GM18873 (cell line): ENCODE results near the gene CMC4.

ENCODE experiments used
- ATAC-seq: cut with Tn5 transposase; IDR thresholded peaks from one replicate; pipeline ENCODE4 v1.9.1; 2021; ENCODE audit warnings: mild to moderate bottlenecking, moderate library complexity, moderate number of reproducible peaks; ENCODE audit not compliant: unreplicated experiment, low FRiP score

CMC4 gene, protein sequence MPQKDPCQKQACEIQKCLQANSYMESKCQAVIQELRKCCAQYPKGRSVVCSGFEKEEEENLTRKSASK

DNA sequence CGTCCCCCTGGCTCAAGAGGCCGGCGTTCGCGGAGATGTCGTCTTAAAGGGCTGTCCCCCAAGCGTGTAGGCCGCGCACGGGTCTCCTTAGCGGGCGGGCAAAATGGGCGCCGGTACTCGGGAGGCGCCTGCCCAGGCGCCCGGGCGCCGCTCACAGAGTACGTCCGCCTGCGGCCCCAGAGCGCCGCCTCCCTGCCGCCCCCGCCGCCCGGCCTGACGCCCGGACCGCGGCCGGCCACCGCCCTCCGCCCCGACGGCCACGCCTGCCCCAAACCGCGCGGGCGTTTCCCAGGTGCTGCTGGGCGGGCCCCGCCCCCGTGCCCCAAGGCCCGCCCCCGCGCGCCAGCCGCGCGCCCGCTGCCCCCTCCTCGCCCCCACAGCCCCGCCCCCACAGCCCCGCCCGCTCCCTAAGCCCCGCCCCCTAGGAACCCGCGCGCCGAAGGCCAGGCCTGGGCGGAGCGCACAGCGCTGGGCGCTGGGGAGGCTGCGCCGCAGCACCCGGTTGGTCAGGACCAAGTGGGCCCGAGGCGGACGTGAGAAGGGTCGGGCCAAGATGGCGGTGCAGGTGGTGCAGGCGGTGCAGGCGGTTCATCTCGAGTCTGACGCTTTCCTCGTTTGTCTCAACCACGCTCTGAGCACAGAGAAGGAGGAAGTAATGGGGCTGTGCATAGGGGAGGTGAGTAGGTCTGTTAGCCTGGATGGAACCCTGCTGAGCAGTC lies at the start of gene CMC4, which contains the start of the genes BRCC3 and MTCP1:
TSS of gene CMC4 (minus strand) at position 162 of the 719 bp plus-strand sequence. CDS start 7,113 bp downstream, outside the sequence.
TSS of gene BRCC3 (plus strand) at position 534 of the 719 bp plus-strand sequence. CDS start at position 554, 20 bp downstream.
TSS of gene MTCP1 (minus strand) at position 162 of the 719 bp plus-strand sequence. CDS start 5,126 bp downstream, outside the sequence.
- ATAC-seq: peak; percentile 63

DNA sequence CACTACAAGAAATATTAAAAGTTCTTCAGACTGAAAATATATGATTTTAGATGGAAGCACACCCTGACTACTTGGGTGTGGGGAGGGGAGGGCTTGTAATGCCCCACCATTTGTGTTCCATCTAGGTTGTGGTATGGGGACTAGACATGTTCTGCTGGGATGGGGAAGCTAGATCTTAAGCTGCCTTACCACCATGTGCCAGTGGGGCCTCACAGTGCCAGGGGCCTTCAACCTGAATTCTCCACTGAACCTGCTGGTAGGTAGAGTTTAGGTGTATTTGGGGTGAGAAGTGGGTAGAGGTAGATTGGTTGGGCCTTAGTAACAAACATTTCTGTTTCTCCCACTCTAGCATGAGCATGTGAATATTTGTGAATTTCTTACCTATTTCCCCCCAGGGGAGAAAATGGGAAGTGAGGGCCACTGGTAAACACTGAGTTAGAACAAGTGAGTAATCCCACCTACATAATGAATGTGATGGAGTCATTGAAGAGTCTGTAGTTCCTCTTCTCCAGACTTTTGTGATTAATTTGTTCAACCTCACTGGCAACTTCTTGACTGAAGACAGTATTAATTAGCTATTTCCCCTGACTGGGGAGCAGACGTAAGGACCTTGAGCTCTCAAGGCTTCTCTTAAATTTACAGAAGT lies 44.4 kb upstream of the CMC4 start:
- ATAC-seq: no peak

DNA sequence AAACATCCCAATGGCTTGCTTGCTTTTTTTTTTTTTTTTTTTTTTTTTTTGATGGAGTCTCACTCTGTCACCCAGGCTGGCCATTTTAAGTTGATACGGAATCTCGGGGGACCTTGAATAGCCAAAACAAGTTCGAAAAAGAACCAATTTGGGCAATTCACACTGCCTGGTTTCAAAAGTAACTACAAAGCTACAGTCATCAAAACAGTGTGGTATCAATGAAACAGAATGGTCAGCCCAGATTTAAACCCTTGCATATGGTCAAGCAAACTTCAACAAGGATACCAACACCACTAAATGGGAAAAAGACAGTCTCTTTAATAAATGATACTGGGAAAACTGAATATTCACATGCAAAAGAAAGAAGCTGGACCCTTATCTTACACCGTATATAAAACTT lies 42.2 kb upstream of the CMC4 start:
- ATAC-seq: no peak

DNA sequence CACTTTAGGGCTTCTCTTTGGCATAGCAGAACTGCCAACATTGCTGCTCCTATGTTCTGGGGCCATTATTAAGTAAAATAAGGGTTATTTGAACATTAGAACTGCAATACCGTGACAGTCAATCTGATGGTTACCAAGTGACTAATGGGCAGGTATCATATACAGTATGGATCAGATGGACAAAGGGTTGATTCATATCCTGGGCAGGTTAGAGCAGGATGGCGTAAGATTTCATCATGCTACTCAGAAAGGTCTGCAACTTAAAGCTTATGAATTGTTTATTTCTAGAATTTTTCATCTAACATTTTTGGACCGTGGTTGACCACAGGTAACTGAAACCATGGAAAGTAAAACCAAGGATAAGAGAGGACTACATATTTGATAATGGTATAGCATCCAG lies 41.2 kb upstream of the CMC4 start:
- no peak for ATAC-seq

DNA sequence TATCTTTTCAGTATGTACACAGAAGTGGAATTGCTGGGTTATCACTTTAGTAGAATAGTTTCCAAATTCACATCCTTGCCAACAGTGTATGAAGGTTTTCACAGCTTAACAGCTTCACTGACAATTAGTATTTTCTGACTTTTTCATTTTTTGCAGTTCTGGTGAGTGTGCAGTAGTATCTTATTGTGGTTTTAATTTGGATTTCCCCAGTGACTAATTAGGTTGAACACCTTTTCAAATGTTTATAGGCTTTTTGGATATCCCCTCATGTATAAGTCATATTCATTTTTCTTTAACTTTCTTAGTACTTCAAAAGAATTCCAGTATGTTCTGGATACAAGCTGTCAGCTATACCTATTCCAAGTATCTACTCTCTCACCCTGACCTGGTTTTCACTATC lies 37.5 kb upstream of the CMC4 start:
- no peak for ATAC-seq

DNA sequence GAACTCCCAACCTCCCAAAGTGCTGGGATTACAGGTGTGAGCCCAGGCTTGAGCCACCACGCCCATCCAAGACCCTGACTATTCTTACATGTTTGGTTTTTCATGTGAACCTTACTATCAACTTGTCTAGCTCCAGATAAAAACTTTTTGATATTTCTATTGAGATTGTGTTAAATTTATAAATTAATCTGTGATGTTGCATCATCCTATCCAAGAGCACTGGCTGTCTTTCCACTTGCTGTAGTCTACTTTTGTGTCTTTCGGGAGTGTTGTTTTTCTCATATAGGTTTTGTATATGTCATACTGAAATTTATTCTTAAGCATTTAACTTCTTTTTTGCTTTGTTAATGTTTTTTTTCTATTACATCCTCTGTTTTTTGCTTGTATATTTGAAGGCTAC lies 35.0 kb upstream of the CMC4 start:
- ATAC-seq: no peak

DNA sequence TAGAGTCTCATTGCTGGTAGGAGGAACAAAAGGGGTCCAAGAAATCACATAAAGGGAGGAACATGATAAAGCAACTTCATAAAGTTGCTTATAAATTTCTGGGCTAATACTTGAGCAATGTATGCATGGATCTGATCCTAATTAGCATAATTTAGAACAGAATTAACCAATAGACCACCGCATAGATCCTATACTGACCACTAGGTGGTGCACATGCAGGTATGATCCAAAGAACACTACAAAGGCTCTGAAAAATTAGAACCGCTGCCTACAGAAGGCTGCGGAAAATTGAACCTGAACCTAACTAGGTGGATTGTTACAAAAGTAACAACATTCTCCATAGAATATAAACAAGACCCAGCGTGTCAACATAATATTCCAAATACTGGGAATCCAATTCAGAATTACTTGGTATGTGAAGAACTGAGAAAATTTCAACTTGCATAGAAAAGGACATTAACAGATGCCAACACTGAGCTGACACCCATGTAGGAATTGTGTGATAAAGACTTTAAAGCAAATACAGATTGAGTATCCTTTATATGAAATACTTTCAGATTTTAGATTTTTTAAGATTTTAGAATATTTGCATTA lies 23.6 kb upstream of the CMC4 start:
- ATAC-seq: no peak

DNA sequence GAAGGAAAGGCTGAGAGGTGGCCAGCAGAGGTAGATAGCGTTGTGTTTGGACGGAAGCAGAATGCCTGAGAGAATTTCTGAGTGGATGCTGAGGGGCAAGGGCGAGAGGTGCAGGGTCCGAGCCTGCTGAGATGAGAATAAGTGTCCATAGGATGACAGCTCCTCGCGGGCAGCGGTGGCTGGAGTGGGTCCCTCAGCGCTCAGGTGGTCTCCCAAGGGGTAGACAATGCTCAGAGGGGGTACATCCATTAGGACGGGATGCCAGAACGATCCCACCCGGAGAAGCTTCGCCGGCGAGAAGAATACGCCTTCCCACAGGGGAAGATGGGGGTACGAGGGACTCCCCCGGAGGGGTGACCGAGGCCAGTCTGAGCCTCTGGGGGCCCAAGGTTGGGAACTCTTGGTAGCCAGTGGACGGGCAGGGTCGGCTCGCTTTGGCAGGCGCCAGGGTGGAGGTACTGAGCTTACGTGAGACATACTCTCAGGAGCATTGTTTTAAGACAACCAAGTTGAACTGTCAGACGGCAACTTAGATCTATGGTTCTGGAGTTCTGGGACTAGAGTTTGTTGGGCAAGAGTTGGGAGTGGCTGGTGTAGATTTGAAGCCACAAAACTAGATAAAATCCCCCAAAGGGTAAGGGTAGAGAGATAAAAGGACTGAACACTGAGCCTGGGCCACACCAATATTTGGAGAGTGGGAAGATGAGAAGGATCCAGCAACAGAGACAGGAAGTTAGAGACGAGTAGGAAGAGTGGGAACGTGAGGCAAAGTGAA lies 16.2 kb upstream of the CMC4 start:
- no peak for ATAC-seq

DNA sequence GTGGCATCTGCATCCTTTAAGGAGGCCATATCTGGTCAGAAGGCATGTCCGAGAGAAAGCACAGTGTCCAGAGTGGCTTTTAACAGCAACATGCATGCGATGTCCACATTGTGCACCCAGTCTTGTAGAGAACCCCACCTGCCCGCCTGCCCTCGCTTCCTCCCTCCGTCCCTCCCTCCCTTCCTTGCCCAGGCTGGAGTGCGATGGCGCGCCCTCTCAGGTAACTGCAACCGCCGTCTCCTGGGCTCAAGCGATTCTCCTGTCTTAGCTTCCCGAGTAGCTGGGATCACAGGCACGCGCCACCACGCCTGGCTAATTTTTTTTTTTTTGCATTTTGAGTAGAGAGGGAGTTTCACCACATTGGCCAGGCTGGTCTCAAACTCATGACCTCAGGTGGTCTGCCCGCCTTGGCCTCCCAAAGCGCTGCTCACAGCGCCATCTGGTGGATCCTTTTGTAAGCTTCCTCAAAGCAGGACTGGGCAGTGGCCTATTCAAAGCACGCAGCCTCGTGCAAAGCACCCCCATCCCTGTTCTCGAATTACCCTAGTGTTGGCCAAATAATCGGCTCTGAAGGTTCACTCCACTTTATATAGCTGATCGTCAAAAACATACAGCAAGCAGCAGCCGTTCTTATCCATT lies 15.4 kb upstream of the CMC4 start:
- ATAC-seq: no peak

DNA sequence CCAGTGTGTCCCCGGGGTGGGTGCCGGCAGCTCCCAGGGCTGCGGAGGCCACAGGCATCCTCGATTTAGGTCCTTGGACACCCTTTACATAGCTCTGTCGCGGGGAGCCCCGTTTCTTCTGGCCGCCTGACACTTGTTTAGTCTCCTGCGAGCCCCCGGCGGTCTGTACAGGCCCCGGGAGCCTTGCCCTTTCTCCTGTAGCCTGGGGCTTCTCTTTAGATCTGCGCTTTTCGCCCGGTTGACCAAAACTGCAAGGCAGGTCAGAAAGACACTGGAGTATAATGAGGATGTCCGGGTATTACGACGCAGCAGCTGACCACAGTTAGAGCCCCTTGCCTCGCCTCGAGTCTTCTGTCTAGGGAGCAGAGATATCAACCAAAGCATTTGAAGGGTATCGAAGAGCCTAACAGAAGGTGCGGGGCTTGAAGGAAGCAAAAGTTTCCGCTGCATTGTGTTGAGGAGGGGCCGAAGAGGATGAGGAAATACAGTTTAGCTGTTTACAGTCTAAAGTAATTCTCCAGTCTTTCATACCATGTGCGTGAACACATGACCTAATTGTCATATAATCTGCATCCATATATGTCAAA lies 851 bp upstream of the CMC4 start:
- ATAC-seq: peak; percentile 12

DNA sequence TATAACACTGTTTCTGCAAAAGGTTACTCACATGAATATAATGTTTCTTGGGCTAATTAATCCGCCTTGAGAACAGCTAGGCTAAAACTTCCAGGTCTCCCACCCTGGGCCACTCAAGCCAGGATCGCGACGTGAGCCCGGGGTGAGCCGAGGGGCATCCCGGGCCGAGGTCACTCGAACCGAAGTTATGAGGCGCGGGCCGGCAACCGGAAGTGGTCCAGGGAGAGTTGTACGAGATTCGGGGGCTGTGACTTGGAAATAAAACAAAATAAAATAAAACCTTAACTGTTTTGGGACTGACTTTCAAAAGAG lies 317 bp downstream of the CMC4 start:
- peak; percentile 28 for ATAC-seq

DNA sequence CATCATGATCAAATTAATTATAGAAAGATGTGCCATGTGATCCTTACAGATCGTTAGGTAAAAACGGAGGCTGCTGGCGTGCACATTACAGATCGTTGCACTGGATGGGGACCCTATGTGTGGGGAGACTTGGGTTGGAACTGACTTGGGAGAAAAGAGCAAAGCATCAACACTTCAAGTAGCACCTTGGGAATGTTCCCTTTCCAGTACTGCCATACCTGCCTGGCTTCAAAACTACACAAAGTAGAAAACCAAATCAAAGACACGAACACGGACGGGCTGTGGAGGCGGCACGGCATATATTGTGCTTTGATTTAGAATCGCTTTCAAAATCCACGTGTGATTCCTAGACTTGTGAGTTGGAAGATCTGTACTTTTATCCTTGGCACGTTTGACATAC lies 898 bp downstream of the CMC4 start:
- ATAC-seq: no peak

DNA sequence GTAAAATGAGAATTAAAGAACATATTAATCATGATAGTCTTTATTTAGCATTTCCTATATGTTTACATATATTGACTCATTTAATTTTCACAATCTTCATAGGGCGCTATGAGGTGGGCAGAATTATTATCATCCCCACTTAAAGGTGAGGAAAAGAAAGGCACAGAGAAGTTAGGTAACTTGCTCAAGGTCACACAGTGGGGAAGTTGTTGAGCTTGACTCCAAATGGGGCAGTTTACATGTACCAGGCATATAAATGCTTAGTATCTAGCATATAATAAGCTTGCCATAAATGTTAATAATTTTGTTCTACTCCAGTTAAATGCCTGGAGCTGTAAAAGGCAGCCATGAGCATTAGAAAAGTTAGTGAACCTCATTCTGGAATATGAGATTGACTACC lies 1.5 kb downstream of the CMC4 start:
- ATAC-seq: no peak

DNA sequence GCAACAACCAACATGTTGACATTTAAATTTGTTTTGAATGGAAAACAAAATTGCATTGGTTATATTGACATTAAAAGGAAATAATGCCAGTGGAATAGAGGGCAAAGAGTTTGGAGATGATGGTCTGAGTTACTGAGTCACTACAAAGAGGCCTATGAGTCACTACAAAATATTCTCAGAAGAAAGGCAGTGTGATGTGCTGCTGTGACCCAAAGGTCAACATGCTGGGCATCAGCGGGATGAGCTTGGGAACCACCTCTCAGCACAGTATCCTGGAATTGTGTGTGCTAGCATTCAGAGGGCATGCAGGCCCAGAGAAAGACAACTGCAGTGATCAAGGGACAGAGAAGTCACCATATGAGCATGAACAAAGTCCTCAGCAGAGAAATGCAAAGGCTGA lies 2.8 kb downstream of the CMC4 start:
- no peak for ATAC-seq

DNA sequence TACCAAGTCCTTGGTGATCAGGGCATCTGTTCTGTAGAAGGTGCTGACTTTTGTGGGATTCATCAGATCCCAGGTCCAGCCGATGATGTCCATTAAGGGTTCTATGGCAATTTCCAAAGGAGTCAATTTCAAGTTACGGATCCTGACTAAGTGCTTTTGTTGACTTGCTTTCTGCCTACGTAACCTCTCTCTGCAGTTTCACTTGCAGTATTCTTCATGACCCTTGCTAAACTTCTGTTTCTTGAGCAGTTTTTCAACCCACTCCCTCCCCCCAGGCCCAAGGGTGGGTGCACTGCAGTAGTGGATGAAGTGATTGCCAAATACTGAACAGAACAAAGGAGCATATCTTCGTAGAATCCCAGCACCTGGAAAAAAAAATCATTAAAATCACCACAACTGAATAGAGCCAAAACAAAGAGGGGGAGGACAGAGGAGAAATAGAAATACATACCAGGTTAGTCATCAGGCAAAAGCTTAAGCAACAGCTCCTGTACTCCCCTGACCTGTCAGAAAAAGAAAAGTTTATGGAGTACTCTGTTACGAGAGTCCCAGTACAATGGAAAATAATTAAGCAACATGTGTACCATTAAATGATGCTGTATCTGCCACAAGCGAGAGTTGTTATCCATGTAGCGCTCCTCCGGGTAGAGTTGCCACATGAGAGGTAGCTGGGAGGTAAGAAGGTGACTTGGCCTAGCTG lies 5.8 kb downstream of the CMC4 start:
- no peak for ATAC-seq

DNA sequence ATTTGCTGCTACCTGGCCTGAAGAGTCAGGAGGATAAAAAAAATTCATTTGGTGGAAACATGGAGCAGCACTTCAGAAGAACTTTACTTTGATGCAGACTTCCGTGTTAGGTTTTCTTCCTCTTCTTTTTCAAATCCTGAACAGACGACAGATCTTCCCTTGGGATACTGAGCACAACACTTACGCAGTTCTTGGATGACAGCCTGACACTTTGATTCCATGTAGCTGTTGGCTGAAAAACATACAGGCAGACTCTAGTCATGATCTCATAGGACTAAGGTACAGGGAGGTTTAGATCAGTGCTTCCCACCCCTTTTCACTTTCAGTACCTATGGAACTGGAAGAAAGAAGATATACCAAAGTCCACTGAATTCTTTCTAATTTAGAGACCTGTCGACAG lies 9.2 kb downstream of the CMC4 start:
- no peak for ATAC-seq

DNA sequence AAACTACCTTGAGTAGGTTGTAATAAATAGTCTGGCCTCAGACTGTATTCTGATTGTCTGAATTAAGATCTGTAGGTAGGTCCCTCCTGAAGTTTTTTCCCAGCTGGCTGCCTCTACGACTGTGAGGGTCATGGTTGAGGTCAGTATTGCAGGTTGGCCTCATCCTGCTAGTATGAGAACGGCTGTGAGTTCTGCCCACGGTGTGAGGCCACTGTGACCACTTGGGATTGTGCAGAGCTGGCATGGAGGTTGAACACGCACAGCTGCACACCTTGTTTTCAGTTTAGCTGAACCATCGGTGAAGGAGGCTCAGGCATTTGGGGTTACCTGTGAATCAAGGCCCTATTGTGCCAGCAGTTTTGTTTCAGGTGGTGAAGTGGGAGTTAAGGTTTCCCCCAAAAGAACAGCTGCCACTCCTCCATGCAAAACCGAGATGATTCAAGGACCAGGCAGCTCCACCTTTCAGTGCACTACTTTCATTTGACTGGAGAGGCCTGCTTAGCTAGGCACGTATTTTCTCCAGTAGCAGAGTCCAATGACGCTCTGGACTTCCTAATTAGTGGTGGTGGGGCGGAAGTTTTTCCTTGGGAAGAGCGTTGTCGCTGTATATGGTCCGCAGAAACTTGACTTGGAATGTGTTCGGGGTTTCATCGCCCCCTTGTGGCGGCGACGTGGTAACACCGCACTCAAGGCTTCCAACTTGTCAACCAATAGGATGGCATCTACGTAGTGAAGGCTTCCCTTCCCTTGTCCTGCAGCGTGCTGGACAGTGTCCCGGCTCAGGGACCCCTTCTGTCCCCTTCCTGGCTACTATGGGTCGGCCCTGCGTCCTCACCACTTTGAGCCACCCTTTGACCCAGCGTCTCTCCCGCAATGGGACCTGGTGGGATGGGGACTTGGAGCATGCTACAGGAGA lies 13.8 kb downstream of the CMC4 start:
- peak; percentile 88 for ATAC-seq

DNA sequence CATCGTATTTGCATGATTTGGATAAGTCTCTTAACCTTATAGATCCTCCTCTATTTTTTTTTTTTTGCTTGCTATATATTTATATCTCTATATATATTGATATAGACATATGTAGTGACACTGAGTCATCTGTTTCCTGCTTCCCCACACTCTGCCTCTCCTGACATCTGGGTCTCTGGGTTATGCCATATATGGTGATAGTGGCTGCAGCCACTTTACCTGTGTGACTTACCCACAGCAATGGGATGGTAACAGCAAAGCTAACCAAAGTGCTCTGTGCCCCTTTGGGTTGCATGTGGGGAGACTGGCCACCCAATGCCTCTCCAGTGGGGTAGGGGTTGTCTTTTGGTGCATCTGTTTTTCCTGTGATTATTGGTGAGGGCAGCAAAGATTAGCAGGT lies 14.5 kb downstream of the CMC4 start:
- ATAC-seq: no peak
